ENCODE data around the gene SUPT6H.

DNA sequence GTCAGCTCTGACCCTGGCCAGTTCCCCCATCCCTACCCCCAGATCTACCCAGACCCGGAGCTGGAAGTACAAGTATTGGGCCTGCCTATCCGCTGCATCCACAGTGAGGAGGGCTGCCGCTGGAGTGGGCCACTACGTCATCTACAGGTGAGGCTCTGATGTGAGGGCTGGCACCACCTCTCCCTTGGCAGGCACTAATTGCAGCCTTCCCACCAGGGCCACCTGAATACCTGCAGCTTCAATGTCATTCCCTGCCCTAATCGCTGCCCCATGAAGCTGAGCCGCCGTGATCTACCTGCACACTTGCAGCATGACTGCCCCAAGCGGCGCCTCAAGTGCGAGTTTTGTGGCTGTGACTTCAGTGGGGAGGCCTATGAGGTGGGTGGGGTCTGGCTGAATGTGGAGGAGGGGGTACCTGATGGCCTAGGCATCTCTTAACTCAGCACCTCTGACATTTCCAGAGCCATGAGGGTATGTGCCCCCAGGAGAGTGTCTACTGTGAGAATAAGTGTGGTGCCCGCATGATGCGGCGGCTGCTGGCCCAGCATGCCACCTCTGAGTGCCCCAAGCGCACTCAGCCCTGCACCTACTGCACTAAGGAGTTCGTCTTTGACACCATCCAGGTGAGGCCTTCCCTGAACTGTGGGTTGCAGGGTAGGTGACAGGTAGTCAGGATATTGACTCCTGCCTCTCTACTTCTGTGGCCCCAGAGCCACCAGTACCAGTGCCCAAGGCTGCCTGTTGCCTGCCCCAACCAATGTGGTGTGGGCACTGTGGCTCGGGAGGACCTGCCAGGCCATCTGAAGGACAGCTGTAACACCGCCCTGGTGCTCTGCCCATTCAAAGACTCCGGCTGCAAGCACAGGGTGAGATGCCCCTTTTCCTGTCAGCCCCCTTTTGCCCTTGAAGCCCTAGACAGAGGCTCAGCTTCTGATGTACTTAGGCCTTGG, 86.1 kb downstream of the SUPT6H start:
- TF ChIP-seq CTCF (IDR thresholded peaks at IDR 0.05): no peak
- TF ChIP-seq HOXB5 (CRISPR knock-in tag; IDR thresholded peaks at IDR 0.05): no peak
- no peak for TF ChIP-seq RARB (CRISPR knock-in tag; IDR thresholded peaks at IDR 0.05)
- TF ChIP-seq, protein P1, sequence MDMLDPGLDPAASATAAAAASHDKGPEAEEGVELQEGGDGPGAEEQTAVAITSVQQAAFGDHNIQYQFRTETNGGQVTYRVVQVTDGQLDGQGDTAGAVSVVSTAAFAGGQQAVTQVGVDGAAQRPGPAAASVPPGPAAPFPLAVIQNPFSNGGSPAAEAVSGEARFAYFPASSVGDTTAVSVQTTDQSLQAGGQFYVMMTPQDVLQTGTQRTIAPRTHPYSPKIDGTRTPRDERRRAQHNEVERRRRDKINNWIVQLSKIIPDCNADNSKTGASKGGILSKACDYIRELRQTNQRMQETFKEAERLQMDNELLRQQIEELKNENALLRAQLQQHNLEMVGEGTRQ (IDR thresholded peaks at IDR 0.05): no peak
- no peak for TF ChIP-seq POLR2A (IDR thresholded peaks at IDR 0.05; ENCODE audit: low read length)
- no peak for TF ChIP-seq MYC (IDR thresholded peaks at IDR 0.05; ENCODE audit: borderline replicate concordance, low read length)
- TF ChIP-seq, protein P2, sequence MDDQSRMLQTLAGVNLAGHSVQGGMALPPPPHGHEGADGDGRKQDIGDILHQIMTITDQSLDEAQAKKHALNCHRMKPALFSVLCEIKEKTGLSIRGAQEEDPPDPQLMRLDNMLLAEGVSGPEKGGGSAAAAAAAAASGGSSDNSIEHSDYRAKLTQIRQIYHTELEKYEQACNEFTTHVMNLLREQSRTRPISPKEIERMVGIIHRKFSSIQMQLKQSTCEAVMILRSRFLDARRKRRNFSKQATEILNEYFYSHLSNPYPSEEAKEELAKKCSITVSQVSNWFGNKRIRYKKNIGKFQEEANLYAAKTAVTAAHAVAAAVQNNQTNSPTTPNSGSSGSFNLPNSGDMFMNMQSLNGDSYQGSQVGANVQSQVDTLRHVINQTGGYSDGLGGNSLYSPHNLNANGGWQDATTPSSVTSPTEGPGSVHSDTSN (IDR thresholded peaks at IDR 0.05): no peak
- no peak for TF ChIP-seq RNF2 (IDR thresholded peaks at IDR 0.05; ENCODE audit: borderline replicate concordance, low read depth)

Data from A549 (cell line).